NB4 (cell line): ENCODE results near the gene TIPARP.

ENCODE experiments used
- POLR2A ChIP-seq: IDR thresholded peaks from 2 replicates; pipeline ENCODE4 v1.6.1; 2011; ENCODE audit warnings: mild to moderate bottlenecking; ENCODE audit not compliant: insufficient read length; ENCODE audit errors: extremely low read depth
- TF ChIP-seq, protein P1 (sequence below): IDR thresholded peaks from one replicate; pipeline ENCODE4 v1.5.1; 2012; ENCODE audit warnings: low read depth, low read length
- TF ChIP-seq, protein P2 (sequence below): IDR thresholded peaks from 2 replicates; pipeline ENCODE4 v1.6.1; 2011; ENCODE audit warnings: low read depth, low read length

DNA sequence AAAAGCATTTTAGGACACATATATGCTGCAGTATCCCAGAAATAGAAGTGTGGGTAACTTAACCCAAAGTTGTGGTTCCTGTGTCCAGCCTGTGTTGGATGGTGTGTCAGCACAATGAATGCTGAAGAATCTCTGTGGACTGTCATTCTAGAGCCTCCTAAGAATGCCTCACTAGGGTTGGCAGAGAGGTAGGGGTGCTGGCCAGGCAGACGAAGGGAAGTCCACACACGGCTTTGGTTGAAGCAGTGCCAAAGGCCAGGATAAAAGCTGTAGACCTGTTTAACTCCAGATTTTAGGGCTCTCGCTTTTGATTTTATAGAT is 43.7 kb upstream of the TIPARP start:
- TF ChIP-seq POLR2A, result no peak
- TF ChIP-seq, protein P1, sequence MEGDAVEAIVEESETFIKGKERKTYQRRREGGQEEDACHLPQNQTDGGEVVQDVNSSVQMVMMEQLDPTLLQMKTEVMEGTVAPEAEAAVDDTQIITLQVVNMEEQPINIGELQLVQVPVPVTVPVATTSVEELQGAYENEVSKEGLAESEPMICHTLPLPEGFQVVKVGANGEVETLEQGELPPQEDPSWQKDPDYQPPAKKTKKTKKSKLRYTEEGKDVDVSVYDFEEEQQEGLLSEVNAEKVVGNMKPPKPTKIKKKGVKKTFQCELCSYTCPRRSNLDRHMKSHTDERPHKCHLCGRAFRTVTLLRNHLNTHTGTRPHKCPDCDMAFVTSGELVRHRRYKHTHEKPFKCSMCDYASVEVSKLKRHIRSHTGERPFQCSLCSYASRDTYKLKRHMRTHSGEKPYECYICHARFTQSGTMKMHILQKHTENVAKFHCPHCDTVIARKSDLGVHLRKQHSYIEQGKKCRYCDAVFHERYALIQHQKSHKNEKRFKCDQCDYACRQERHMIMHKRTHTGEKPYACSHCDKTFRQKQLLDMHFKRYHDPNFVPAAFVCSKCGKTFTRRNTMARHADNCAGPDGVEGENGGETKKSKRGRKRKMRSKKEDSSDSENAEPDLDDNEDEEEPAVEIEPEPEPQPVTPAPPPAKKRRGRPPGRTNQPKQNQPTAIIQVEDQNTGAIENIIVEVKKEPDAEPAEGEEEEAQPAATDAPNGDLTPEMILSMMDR, result no peak
- TF ChIP-seq, protein P2, sequence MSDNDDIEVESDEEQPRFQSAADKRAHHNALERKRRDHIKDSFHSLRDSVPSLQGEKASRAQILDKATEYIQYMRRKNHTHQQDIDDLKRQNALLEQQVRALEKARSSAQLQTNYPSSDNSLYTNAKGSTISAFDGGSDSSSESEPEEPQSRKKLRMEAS, result no peak
